ENCODE results near the gene SV2C.

DNA sequence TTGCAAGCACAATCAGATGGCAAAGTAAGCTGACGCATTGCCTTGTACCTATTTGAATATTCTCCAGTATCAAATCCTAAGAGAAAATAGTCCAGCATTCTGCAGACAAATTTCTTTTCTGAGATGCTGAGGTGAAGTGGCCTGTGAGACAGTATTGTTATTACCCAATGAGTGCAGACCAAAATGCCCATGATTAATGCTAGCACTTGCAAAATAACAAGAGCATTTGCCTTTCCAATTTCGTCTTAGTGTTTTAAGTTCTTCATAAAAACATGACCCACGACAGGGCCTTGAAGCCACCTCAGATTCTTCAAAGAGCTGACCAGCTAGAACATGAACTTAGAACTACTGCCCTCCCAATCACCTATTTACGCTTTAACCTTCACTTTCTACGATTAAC is 317.3 kb downstream of the SV2C start:
- no peak for TF ChIP-seq SREBF2 (IDR thresholded peaks at IDR 0.05; ENCODE audit: low read length)
- TF ChIP-seq, protein P1, sequence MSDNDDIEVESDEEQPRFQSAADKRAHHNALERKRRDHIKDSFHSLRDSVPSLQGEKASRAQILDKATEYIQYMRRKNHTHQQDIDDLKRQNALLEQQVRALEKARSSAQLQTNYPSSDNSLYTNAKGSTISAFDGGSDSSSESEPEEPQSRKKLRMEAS (IDR thresholded peaks at IDR 0.05; ENCODE audit: low read depth, low read length), result no peak
